HL-60/S4 treated with retinoic acid at 250 ng/mL for 4 days and 3 days (cell line): ENCODE measurements around the gene KRTAP17-1.

ENCODE experiments used
- in situ Hi-C: fragments of 300-500 bp; cut with MboI; formaldehyde crosslinking; loops from 2 replicates; pipeline ENCODE4 v1.7.0; 2022; ENCODE audit warnings: low sequenced_read_pairs

Gene KRTAP17-1

DNA sequence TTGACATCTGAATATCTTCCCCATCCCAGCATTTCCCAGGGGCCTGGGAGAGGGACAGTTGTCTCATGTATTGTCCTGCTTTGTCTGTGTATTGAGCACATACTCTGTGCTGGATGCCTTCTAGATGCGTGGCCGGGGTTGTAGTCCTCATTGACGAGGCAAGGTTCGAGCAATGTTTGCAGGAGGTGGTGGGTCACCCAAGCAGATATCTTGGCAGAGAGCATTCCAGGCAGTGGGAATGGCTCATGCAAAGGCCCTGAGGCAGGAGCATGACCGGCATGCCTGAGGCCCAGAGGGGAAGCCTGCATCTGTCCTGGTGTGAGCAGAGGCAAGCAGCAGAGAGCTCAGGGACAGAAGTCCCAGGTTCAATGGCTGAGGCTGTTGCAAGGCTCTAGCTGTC lies 17.6 kb upstream of the KRTAP17-1 start:
- in situ Hi-C loops, result no loop called here

DNA sequence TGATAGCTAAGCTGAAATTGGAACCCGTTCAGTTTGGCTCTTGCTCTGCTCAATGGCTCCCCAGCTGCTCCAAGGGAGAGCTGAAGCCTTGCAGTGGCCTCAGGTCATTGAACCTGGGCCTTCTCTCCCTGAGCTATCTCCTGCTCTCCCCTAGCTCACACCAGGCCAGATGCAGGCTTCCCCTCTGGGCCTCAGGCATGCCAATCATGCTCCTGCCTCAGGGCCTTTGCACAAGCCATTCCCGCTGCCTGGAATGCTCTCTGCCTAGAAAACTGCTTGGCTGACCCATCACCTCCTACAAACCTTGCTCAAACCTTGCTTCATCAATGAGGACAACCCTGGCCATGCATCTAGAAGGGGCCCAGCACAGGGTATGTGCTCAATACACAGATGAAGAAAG lies 16.7 kb upstream of the KRTAP17-1 start:
- in situ Hi-C loops, result no loop called here

DNA sequence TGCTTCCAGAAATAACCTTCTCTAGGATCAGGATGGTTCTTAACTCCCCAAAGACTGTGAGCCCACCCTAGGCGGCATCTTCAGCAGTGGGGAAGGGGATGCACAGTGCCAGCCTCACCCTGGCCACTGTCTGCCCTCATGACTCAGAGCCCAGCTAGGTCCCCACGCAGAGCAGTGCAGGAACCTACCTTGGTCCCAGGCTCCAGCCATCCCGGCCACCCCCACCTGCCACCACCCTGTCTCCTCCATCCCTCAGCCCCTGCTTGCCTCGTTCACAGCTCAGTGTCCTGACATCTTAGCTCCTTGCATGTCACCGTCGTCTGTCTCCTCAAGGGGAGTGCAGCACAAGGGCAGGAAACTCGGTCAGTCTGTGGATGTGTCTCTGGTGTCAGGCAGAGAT lies 16.1 kb upstream of the KRTAP17-1 start:
- in situ Hi-C loops, result no loop called here

GRCh38 chr17:41329279-41329948 lies 13.9 kb upstream of the KRTAP17-1 start:
- in situ Hi-C loops, result no loop called here

GRCh38 chr17:41328207-41328606 lies 12.7 kb upstream of the KRTAP17-1 start:
- in situ Hi-C loops, result no loop called here

DNA sequence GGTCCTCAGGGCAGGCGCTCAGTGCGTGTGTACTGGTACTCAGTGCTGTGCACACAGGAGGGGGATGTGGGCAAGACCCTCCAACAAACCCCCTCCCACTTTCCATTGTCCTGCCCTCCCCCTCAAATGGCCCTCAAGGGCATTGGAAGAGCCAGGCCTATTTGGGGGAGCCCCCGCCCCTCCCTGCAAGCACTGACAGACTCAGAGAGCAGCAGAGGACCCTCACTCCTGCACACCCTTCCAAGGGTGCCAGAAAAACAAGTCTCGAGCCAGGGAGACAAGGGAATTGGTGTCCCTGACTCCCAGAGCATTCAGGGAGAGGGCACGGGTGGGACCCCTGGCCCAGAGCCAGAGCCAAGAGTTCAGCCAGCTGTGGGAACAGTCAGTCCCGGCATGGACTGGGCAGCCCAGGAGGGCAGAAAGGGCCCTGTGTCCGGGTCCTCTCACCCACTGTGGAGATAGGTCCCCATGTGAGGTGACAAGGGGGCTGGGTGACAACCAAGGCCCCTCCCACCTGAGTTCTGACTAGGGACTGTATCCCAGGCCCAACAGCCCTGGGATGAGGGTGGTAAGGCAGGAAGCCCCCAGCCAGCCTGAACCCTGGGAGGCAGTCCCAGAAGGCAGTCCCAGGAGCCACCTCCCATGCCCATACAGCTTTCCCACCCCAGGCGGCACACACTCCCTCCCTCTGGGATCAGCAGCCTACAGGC lies 12.1 kb upstream of the KRTAP17-1 start:
- in situ Hi-C loops, result no loop called here

DNA sequence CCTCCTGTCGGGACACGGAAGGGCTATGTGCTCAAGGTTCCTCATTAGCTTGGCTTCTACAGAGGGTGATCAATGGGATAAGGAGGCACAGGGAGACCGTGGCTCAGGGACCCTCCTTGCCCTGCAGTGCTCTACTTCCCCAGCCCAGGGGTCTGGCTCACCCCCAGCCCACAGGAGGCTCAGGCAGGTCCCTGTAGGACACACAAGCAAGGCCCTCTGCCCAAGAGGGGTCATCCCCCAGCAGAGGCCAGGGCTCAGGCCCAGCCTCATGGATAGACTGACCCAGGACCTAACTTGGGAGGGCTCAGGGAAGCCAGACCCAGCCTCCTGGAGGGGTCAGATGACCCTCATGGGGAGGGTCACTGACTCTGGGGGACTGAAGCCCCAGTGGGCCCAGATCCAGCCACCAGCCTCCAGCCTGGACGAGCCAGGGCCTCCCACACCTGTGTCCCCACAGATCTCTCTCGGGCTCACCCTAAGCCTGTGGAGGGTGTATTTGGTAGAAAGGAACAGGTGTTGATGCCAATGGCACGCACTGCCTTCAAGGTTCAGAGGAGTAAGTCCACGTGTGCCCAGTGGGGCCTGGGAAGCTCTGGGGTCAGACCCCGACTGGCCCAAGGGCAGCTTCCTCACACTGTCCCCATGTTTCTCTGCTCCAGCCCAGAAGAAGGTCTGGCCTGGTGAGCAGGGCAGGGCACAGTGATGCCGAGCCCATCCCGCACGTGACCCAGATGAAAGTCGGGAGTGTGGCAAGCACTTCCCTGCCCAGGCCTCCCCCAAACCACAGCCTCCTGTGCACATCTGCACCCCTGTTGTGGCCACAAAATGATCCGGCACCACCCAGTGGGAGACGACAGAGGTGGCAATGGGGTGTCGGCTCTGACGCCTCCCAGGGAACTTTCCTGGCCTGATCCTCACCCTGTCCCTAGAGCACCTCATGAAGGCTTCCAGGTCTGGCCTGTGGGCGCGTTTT lies 10.9 kb upstream of the KRTAP17-1 start:
- in situ Hi-C loops, result no loop called here

DNA sequence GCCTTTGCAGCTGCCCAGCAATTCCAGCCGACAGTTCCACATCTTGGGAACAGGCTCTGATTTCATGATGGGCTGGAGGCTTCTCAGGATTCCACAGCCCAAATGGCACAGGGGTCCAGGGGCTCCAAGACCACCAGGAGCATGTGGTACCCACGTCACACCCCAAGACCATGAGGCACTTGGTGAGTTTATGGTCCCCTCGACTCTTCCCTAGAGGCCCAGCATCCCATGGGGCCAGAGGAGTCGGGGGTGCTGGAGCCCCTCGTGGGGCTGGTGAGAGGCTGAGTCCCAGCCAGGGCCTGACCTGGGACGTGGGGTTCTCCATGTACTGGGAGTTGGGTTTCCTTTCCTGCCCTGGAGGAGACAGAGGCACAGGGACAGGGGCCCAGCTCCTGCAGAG lies 10.1 kb upstream of the KRTAP17-1 start:
- in situ Hi-C loops, result no loop called here

GRCh38 chr17:41325126-41325525 lies 9.6 kb upstream of the KRTAP17-1 start:
- in situ Hi-C loops, result no loop called here

- in situ Hi-C loops, result no loop called here
Measured at GRCh38 chr17:41324180-41325075, 8.9 kb upstream of the KRTAP17-1 start.

- in situ Hi-C loops, result no loop called here
Measured at GRCh38 chr17:41322903-41323895, 7.7 kb upstream of the KRTAP17-1 start.

DNA sequence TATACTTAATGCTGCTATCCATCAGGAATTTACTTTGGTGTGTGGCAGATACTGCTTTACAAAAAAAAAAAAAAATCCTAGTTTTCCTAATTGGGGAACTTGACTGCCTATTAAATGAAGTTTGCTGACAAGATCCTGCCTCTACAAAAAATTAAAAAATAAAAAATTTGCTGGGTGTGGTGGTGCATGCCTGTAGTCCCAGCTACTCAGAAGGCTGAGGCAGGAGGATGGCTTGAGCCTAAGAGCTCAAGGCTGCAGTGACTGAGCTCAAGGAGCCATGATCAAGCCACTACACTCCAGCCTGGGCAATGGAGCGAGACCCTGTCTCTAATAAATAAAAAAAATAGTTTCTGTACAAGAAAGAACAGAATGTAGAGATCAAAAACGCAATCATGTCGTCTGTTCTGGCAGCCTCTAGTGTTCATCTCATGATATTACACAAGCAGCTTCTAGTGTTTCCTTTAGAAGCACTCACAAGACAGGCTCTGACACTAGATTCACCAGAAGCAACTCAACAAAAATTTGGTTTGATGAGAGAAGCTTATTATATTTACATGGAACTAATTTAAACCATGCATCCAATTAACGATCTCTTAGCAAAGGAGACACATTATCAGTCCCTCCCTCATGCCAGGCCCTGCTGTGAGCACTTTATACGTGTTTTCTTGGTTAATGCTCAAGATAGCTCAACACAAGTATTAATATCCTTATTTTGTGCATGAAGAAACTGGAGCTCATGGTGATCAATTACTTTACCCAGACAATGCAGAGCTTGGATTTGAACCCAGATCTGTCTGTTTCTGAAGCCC lies 6.8 kb upstream of the KRTAP17-1 start:
- in situ Hi-C loops, result no loop called here

DNA sequence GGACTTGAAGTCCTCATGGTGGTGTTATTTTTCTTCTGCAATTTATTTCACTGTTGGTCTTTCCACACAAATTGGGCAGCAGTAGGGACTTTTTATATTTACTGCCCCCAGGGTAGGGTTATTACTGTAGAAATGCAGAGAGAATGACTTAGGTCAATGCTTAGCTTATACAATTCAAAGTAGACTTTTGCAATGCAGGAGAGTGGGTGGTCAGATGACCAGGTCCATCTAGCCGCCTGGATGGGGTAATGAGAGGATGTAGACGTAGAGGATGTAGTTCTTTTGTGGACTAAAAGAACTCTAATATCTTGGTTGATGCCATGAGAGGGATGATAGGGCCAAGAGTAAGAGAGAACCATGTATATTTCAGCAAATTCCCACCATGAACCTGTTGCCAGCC lies 2.7 kb upstream of the KRTAP17-1 start:
- in situ Hi-C loops, result no loop called here

DNA sequence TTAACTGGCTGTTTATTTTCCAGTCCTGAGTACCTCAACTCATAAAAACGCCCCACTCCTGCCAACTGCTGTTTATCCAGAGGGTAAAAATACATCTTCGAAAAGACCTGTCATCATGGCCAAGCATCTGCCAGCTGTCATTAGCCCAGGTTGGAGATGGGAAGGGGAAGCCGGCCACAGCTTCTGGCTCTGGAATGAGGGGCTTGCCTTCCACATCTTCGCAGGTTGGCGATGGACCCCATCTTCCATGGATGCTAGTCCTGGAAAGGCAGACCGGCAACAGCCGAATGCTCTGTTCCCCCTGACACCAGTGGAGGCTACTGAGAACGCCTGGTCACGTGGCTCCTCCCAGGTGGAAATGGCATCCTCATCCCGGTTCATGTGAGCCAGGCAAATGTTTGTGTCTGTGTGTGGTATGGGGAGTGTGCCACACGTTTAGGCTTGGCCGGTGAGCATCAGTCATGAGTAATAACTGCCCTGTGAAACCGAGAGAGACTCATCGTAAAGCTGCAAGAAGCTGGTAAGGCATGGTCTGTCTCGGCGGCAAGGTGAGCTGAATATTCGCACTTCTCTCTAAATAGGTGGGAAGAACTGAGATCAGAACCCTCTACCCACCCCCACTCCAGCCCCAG lies 420 bp upstream of the KRTAP17-1 start:
- in situ Hi-C loops, result no loop called here

- in situ Hi-C loops, result no loop called here
Measured at GRCh38 chr17:41311111-41311510, 4.4 kb downstream of the KRTAP17-1 start.

DNA sequence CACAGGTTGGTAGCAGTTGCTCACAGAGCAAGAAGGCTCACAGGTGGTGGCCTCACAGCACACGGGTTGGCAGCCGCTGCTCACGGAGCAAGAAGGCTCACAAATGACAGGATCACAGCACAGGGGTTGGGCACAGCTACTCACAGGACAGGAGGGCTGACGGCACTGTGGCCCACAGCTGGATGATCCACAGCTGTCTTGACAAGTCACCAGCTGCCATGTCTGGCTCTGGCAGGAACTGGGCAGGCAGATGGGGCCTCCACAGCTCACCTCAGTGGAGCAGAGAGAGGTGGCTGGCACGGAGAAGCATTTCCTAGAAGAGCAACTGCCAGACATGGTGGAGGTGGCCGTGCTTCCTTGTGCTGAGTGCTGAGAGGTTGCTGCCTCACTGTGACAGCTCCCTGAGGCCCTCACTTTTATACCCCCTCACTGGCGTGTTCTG lies 6.6 kb downstream of the KRTAP17-1 start, which contains the start of gene KRTAP16-1:
TSS of gene KRTAP16-1 (minus strand) at position 392 of the 442 bp plus-strand sequence. CDS start at position 336, 56 bp downstream.
- in situ Hi-C loops, result no loop called here

- in situ Hi-C loops, result no loop called here
Measured at GRCh38 chr17:41308251-41308917, 7.1 kb downstream of the KRTAP17-1 start.
